Fibroblast of villous mesenchyme (primary cell): ENCODE data around the gene CCDC86. TPM values are rescaled to one million over a fixed set of nuclear protein-coding genes. Genes with fewer than 3 reads are reported as not detected.
"Not testable (repeated sequence)": the region's sequence is repeated elsewhere in the genome, so short reads cannot be mapped to it uniquely, and the experiment has no call there.

Experiments used
- DNase-seq: peaks from one replicate; pipeline ENCODE4 v3.0.0-alpha.2; 2010; ENCODE audit warnings: low read depth
- H3K4me3 ChIP-seq: 2 replicates; pipeline ENCODE4 v1.5.1; 2011; ENCODE audit warnings: low read depth, mild to moderate bottlenecking, low read length
- CTCF ChIP-seq: IDR thresholded peaks from 2 replicates; pipeline ENCODE4 v1.5.1; 2012; ENCODE audit warnings: low read depth, mild to moderate bottlenecking, low read length; ENCODE audit not compliant: insufficient read depth
- total RNA-seq: library from RNA; depleted of rRNA; stranded (reverse); fragments of >200 nt; gene quantifications from 2 replicates; pipeline ENCODE4 v1.2.3, GENCODE V29; 2012

The CCDC86 gene
- total RNA-seq, 1 donor, result 11.2 TPM

GRCh38 chr11:60816590-60817157 lies 25.2 kb upstream of the CCDC86 start:
- no peak for TF ChIP-seq CTCF
- no peak overlapping the region for H3K4me3 ChIP-seq
- DNase-seq, result no peak

DNA sequence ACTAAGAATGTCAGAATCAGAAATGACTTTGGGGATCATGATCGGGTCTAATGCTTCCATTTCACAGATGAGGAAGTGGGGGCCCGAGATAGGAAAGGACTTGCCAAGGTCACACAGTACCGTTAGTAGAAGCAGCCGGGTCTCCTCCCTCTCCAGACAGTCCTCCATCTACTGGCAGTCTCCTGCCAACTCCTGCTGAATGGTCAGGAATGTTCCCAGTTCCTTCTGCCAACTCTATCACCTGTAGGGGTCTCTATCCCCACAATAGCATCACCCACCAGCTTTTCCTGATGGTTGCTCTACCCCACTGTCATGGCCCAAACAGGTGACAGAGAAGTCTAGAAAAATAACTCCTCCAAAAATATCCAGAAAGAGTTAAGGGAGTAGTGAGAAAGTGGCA lies 23.9 kb upstream of the CCDC86 start:
- DNase-seq, result no peak
- H3K4me3 ChIP-seq, result no peak overlapping the region
- no peak for TF ChIP-seq CTCF

- no peak for DNase-seq
- no peak overlapping the region for H3K4me3 ChIP-seq
- TF ChIP-seq CTCF, result no peak
These were observed 19.9 kb upstream of the CCDC86 start for GRCh38 chr11:60821827-60822599.

DNA sequence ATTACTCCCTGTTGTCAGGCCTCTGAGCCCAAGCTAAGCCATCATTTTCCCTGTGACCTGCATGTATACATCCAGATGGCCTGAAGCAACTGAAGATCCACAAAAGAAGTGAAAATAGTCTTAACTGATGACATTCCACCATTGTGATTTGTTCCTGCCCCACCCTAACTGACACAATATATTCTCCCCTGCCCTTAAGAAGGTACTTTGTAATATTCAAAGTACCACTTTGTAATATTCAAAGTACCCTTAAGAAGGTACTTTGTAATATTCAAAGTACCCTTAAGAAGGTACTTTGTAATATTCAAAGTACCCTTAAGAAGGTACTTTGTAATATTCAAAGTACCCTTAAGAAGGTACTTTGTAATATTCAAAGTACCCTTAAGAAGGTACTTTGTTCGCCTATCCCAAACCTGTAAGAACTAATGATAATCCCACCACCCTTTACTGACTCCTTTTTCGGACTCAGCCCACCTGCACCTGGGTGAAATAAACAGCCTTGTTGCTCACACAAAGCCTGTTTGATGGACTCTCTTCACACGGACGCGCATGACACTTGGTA lies 18.1 kb upstream of the CCDC86 start:
- not testable (repeated sequence) for H3K4me3 ChIP-seq, DNase-seq

- no peak overlapping the region for H3K4me3 ChIP-seq
- DNase-seq, result no peak
- TF ChIP-seq CTCF, result no peak
These were observed 16.8 kb upstream of the CCDC86 start for GRCh38 chr11:60825118-60825517.

DNA sequence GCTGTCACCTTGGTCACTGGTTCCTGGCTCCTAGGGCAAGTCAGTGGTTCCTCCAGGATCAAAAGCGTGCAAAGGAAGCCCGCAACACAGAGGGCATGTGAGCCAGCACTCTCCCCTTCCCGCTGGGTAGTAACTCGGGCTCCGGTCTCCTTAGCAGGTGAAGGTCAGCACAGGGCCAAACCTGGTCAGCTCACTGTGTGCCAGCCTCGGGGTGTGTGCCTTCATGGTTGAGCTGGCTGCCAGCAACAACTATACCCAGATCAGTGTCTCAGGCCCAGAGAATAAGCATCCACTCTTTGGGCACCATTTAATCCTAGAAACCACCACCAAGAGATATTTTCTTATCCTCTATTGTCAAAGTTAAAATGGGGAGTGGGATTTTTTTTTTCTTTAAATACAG lies 16.1 kb upstream of the CCDC86 start:
- H3K4me3 ChIP-seq, result no peak overlapping the region
- no peak for DNase-seq
- TF ChIP-seq CTCF, result no peak

DNA sequence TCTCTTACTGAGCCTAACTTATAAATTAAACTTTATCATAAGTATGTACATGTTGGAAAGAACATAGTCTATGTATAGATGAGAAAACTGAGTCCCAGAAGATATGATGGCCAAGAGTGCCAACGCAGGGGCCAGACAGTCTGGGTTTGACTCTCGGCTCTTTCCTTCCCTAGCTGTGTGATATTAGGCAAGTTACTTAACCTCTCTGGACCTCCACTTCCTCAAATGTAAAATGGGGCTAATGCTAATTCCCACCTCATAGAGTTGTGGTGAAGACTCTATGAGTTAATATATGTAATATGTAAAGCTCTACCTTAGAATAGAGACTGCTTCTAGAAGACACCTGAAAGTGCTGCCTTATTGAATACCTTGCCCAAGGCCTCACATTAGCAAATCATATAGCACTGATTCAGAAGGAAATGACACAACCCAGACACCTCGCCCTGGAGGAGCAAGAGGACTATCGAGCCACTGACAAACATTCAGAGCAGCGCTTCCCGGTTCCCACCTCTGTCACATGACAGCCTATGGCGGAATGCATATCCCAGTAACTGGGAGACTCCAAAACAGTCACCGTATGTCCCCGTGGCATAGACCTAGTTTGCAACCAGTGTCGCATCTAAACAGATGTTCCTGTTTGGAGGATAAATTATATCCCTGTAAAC lies 11.3 kb upstream of the CCDC86 start:
- no peak for TF ChIP-seq CTCF
- H3K4me3 ChIP-seq, result no peak overlapping the region
- no peak for DNase-seq
